ENCODE measurements around the gene FAU.
"Not testable (repeated sequence)": the region's sequence is repeated elsewhere in the genome, so short reads cannot be mapped to it uniquely, and the experiment has no call there.

The FAU gene

DNA sequence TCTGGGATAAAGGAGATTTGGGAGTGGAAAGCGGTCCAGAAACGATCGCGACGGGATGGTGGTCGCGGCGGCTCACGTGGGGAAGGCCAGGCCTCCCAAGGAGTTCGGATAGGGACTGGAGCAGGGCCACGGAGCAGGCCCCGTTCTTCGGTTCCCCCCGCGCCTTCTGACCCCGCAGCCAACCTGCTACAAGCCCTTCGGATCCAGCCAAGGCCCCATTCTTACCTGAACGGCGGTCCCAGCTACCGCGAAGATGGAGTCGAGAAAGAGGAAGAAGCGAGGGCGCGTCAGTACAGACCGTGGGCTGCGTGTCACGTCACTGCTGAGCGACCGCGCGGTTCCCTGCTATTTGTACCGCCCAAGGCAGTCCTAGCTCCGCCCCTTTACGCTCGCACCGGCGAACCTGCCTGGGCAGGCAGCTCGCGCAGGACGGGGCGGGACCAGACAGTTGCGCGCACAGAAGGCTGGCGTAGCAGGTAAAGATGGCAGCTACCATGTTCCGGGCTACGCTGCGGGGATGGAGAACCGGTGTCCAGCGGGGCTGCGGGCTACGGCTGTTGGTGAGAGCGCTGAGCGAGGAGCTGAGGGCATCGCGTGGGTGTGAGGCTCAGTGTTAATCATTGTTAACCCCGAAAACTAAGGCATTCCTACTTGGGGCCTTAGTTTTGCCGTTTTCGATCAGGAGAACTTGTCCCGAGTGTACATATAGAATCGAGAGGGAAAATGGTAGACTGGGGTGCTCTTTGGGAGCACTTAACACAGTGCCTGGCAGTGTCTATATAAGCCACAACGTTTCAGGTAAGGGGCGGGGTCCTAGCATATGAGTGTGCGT, at the start of gene FAU, which contains the start of gene MRPL49:
Gene FAU, minus strand, starts transcription at position 270 of the 832 bp plus-strand sequence. CDS start 321 bp downstream, outside the sequence.
Gene MRPL49, plus strand, starts transcription at position 457 of the 832 bp plus-strand sequence. Its CDS starts 26 bp downstream, at position 483.
- peak; percentile 90 to 95 for DNase-seq

DNA sequence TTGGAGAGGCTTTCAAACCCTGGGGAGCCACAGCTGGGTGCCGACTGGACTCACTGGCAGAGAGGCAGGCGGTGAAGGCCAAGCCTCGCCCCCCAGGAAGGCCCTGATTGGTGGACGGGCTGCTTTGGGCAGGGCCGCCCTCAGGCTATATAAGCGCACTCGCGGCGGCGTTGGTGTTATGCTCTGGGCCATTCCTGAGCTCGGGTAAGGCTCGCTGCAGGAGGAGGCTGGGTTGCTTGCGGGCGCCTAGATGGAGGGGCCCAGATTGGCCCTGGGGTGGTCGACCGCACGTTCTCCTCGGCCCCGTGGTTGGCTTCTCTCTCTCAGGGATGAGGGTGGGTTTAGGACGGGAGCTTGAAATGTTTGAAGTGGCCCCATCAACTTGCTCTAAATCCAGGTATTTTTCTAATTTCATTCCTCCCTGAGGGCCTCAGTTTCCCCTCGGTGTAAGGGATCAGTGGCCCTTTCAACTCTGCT, 48.2 kb upstream of the FAU start, which contains the start of gene SPDYC:
Gene SPDYC, plus strand, starts transcription at position 176 of the 477 bp plus-strand sequence. CDS start 1,125 bp downstream, outside the sequence.
- no peak for DNase-seq

DNA sequence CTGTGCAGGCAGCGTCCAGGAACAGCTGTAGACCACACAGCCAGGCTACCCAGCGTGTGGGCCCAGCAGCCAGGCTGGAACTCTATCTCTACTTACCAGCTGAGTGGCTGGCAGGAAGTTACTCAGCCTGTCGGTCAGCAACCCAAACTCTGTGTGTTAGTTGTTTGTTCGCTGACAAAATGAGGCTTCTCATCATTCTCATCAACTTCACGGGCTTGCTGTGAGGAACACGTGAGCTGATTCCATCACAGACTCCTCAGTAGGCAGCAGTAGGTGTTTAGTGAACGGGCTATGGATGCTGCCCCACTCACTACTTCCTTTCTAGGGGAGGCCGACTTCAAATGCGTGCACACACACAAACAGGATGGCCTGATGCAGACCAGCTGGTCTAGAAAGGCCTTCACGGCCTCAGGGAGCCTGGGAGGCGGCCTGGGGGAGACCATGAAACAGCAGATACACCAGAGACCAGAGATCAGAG, 47.3 kb upstream of the FAU start:
- DNase-seq: no peak

DNA sequence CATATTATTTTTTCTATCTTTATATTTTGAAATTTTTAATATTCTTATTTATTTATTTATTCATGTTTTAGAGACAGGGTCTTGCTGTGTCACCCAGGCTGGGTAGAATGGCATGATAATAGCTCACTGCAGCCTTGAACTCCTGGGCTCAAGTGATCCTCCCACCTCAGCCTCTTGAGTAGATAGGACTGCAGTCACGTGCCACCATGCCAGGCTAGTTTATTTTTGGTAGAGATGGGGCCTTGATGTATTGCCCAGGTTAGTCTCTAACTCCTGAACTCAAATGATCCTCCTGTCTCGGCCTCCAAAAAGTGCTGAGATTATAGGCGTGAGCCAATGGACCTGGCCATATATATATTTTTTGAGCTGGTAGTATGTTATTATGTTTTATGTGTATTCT, 45.7 kb upstream of the FAU start:
- DNase-seq: no peak

DNA sequence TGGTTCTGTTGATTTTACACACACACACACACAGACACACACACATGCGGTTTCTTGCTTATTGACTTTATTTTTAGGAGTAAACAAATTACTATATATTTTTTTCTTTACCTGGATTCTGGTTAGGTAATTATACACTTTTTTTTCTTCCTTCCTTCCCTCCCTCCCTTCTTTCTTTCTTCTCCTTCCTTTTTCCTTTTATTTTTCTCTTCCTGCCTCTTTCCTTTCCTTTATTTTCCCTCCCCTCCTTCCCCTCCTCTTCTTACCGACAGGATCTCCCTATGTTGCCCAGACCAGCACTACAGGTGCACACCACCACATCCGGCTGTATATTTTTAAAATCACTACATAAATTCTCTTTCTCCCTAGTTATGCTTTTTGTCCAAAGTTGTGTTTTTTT, 45.0 kb upstream of the FAU start:
- DNase-seq: no peak

DNA sequence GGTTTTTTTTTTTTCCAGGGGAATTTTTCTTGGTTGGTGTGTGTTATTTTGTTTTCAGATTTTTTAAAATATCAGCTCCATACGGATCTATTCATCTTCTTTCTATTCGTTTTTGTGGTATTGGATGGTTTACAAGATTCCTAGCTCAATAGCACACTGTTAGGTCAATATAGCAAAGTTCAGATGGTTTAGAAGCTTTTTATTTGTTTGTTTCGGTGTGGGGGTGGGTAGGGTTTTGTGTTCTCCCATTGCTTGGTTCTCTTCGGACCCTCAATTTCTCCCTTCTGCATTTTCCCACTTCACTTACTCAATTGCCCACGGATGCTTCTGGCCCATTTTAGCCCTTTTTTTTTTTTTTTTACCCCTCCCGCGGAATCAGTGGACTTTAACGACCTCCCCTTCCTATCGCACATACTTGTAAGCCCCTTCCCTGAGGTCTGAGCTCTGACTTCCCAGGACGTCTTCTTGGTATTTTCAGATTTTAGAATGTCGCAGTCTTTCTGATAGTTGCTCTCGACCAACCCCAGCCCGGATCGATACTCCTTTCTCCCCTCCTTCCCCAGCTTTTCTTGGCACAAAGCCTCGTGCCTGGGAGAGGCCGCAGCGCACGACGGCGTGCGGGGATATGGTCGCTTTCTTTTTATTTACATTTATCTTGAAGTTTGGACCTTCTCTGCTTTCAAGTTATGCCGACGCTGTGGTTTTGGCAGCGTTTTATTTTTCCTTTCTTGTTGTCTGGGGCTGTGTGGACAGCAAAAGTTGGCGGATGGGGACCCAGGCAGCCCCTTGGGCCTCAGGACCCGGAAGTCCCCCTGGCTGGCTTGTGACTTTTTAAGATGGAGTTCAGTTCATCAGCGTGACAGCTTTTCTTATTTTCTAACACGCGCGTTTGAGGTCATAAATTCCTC, 43.7 kb upstream of the FAU start:
- DNase-seq: no peak

DNA sequence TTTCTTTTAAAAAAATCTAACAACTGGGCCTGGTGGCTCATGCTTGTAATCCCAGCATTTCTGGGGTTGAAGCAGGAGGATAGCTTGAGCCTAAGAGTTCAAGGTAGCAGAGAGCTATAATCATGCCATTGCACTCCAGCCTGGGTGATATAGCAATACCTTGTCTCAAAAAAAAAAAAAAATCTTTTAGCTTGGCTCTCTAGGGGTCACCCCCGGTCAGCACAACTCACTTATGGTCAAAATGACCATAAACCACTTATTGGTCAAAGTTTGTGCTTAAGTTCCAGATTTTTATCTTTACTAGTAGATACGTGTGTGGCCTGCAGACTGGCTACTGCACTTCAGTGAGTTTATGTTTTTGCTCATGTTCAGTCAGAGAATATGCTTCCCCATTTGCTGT, 41.8 kb upstream of the FAU start:
- no peak for DNase-seq

DNA sequence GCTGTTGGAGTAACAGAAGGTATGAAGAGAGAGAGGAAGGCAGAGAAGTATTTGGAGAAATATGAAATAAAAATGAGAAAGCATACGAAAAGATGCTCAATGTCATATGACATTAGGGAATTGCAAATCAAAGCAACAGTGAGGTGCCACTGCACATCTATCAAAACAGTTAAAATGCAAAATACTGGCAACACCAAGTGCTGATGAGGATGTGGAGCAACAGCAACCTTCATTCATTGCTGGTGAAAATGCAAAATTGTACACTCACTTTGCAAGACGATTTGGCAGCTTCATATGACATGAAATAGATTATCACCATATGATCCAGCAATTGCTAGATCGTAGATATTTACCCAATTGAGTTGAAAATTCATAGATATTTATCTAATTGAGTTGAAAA, 38.7 kb upstream of the FAU start:
- DNase-seq: no peak

DNA sequence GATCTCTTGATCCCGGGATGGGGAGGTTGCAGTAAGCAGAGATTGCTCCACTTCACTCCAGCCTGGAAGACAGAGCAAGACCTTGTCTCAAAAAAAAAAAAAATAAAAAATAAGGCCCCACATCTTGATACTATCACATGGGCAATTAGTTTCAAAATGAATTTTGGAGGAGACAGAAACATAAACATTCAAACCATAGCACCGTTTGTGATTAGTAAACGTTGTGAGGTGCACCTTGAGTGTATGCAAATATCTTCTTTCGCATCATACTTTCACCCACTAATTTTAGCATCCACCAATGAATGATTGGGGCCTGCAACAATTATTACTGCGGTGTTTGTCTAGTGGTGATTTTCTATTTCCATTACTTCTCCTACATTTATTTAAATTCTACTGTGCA, 37.1 kb upstream of the FAU start:
- no peak for DNase-seq

DNA sequence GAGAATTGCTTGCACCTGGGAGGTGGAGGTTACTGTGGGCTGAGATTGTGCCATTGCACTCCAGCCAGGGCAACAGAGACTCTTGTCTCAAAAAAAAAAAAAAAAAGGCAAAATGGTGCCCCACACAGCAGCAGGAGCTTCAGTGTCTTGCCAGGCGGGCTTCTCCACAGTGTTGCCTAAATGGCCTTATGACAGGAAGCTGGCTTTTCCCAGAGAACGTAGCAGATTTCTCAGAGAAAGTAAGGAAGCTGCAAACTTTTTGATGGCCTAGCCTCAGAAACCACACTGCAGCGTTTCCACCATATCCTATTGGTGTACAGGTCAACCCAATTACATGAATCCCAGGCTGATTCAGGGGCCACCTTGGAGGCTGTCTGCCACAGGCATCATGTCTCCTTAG, 35.4 kb upstream of the FAU start:
- no peak for DNase-seq

DNA sequence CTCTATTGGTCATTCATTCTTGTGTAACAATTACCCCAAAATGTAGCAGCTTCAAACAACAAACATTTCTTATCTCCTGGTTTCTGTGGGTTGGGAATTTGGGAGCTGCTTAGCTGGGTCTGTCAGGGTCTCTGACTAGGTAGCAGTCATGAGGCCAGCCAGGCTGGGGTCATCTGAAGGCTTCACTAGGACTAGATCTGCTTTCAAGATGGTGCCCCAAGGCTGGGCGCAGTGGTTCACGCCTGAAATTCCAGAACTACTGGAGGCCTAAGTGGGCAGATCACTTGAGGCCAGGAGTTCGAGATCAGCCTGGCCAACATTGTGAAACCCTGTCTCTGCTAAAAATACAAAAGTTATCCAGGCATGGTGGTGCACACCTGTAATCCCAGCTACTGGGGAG, 35.0 kb upstream of the FAU start:
- no peak for DNase-seq

DNA sequence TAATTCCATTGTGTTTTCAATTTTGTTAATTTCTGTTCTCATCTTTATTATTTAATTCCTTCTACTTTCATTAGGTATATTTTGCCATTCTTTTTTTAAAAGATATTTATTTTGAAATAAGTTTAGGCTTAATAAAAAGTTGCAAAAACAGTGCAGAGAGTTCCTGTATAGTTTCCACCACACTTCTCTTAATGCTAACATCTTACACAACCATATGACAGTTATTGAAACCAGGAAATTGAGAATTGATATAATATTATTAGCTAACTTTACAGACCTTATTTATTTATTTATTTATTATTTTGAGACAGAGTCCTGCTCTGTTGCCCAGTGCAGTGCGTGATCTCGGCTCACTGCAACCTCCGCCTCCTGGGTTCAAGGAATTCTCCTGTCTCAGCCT, 34.3 kb upstream of the FAU start:
- DNase-seq: no peak

DNA sequence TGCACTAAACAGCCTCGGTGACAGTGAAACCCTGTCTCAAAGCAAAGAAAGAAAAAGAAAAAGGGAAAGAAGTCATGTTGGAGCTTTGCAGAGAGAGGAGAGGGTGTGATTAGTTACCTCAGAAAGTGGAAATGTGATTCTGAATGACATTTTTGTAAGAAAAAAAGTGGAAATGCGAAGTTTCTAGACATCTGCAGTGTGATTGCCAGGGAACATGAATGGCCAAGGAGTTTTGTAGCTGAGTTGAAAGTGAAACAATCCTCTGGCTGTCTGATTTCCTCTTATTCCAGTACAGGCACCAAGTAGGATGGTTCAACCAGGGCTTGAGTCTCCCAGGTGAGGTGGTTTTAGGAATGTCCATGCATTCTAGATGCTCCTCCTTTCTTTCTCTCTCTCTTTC, 30.2 kb upstream of the FAU start:
- DNase-seq: no peak

DNA sequence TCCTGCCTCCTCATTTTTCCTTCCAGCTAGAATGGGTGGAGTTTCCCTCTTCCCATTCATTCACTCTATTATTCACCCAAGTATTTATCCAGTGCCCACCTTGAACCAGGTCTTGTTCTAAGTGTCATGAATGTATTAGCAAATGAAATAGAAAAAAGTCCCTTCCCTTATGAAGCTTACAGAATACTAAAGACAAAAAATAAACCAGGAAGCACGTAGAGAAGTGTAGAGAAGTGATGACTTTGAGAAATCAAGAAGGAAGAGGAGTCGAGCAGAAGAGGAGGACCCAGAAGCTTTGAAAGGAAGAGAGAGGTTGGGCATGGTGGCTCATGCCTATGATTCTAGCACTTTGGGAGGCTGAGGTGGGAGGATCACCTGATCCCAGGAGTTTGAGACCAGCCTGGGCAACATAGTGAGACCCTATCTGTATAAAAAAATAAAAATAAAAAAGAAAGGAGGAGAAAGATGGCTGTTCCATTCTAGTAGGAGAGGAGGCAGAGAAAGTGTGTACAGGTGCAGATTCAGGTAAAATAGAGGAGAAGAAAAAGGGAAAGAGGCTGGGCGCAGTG, 29.5 kb upstream of the FAU start:
- no peak for DNase-seq

DNA sequence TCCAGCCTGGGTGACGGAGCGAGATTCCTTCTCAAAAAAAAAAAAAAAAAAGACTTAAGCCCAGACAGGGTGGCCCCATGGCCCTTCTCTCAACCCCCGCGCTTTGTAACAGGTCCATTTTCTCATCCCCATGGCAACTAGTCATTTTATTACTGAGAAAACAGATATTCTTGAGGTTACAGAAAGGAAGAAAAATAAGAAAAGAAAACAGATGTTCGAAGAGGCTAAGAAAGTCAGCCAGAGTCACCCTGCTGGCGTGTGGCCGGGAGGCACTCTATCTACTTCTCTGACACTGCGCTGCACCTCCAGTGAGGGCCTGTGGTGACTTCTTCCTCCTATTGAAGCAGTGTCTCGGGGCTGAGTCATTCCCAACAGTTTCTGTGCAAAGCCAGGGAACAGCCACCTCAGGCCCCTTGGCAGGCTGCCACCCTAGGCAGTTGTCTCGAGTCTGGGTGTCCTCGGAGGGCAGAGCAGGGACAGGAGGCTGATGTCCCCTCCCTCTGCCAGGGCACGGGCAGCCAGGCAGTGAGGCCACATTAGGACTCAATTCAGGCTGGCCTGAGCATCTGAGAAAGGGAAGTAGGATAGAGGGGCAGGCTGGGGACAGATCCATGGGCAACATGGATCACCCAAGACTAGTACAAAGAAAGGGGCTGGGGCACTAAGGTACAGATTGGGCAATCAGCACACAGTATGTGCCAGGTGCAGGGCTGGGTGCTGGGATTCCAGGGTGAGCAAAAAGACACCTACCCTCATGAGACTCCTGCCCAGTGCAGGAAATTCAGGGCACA, 28.8 kb upstream of the FAU start:
- DNase-seq: peak; percentile 26 to 64

DNA sequence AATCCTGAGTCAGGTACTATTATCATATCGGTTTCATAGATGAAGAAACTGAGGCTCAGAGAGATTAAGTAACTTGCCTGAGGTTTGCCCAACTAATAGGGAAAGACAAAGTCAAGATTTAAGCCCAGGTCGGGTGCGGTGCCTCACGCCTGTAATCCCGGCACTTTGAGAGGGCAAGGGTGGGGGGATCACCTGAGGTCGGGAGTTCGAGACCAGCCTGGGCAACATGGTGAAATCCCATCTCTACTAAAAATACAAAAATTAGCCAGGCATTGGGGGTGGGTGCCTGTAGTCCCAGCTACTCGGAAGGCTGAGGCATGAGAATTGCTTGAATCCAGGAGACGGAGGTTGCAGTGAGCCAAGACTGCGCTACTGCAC, 28.2 kb upstream of the FAU start:
- DNase-seq: not testable (repeated sequence)

DNA sequence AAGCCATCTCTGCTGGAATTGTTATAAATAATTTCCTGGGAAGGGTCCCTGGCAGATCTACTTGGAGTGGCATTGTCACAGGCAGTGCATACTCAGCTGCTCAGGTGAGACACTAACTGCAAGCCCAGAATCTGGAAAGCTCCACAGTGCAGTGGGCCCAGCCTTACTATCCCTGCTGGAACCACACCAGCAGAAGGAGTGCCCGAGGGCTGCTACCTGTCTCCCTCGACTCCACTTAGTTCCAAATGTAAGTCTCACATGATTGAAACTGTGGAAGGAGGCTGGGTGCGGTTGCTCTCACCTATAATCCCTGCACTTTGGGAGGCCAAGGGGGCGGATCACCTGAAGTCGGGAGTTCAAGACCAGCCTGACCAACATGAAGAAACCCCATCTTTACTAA, 26.7 kb upstream of the FAU start:
- no peak for DNase-seq

DNA sequence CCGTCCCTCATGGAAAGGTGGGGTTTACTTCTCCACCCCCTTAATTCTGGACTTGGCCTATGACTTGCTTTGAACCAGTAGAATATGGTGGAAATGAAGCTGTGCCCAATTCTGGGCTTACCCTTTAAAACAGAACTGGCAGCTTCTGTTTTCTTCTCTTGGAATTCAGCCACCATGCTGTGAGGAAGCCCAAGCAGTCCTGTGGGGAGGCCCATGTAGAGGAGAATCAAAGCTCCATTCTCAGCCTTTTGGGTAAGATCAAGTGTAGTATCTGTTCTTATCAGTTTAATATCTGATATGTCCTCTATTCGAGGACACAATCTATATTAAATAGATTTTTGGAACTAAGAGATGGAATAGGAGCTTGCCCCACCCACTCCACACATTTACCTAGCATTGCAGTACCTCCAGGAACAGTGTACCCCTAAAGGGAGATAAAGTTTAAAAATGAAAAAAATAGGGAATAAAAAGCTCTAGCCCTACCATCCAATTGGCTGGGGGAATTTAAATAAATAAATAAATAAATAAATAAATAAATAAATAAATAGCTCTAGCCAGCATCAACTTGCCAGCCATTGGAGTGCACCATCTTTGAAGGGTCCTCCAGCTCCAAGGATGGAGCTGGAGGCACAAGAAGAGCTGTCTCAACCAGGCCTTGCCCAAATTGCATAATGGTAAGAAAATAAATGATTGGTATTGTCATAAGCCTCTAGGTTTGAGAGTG, 25.6 kb upstream of the FAU start:
- DNase-seq: no peak

DNA sequence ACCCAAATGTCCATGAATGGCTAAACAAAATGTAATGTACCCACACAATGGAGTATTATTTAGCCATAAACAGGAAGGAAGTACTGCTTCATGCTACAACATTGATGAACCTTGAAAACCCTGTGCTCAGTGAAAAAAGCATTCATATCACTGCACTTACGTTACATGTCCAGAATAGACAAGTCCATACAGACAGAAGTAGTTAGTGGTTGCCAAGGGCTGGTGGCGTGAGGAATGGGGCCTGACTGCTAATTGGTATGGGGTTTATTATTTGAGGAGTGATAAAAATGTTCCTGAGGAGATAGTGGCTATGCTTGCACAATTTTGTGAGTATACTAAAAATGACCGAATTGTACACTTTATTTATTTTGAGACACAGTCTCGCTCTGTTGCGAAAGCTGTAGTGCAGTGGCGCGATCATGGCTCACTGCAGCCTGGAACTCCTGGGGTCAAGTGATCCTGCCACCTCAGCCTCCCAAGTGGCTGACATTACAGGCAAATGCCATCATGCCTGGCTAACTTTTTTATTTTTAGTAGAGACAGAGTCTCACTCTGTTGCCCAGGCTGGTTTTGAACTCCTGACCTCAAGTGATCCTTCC, 20.1 kb upstream of the FAU start:
- DNase-seq: no peak

DNA sequence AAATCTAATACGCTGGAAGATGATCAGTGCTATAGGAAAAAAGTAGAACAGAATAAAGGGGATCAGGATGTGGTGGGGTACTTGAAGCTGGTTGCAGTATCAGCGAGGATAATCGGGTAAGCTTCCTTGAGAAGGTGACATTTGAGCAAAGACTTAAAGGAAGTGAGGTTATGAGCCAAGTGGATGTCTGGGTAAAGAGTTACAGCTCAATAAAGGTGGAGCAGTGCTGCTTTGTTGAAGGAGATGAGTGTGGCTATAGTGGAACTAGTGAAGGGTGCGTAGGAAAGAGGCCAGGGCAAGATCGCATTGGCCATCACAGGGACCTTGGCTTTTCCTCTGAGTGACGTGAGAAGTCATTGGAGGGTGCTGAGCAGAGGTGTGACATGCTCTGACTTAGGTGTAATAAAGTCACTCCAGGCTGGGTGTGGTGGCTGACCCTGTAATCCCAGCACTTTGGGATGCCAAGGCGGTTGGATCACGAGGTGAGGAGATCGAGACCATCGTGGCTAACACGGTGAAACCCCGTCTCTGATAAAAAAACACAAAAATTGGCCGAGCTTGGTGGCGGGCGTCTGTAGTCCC, 14.7 kb upstream of the FAU start:
- no peak for DNase-seq

Measured in NCI-H524 (cell line).